22Rv1 (cell line): ENCODE results near the gene EDEM2.

ENCODE experiments used
- ZFX ChIP-seq: fragments of 450-650 bp; IDR thresholded peaks from 2 replicates; pipeline ENCODE4 v1.6.1; 2017; ENCODE audit warnings: antibody characterized with exemption, borderline replicate concordance
- TF ChIP-seq, protein P1 (sequence below): fragments of 450-650 bp; IDR thresholded peaks from 2 replicates; pipeline ENCODE4 v1.5.1; 2017; ENCODE audit warnings: mild to moderate bottlenecking

GRCh38 chr20:35087791-35088190 is 59.3 kb downstream of the EDEM2 start:
- TF ChIP-seq, protein P1, sequence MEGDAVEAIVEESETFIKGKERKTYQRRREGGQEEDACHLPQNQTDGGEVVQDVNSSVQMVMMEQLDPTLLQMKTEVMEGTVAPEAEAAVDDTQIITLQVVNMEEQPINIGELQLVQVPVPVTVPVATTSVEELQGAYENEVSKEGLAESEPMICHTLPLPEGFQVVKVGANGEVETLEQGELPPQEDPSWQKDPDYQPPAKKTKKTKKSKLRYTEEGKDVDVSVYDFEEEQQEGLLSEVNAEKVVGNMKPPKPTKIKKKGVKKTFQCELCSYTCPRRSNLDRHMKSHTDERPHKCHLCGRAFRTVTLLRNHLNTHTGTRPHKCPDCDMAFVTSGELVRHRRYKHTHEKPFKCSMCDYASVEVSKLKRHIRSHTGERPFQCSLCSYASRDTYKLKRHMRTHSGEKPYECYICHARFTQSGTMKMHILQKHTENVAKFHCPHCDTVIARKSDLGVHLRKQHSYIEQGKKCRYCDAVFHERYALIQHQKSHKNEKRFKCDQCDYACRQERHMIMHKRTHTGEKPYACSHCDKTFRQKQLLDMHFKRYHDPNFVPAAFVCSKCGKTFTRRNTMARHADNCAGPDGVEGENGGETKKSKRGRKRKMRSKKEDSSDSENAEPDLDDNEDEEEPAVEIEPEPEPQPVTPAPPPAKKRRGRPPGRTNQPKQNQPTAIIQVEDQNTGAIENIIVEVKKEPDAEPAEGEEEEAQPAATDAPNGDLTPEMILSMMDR, result no peak
- no peak for TF ChIP-seq ZFX
